ENCODE measurements around the gene MXD4. TPM values are rescaled to one million over a fixed set of nuclear protein-coding genes. Genes with fewer than 3 reads are reported as not detected.

MXD4 gene
- total and polyA plus RNA-seq, 2 experiments from 2014 or later: 6.9 to 19.9 TPM

DNA sequence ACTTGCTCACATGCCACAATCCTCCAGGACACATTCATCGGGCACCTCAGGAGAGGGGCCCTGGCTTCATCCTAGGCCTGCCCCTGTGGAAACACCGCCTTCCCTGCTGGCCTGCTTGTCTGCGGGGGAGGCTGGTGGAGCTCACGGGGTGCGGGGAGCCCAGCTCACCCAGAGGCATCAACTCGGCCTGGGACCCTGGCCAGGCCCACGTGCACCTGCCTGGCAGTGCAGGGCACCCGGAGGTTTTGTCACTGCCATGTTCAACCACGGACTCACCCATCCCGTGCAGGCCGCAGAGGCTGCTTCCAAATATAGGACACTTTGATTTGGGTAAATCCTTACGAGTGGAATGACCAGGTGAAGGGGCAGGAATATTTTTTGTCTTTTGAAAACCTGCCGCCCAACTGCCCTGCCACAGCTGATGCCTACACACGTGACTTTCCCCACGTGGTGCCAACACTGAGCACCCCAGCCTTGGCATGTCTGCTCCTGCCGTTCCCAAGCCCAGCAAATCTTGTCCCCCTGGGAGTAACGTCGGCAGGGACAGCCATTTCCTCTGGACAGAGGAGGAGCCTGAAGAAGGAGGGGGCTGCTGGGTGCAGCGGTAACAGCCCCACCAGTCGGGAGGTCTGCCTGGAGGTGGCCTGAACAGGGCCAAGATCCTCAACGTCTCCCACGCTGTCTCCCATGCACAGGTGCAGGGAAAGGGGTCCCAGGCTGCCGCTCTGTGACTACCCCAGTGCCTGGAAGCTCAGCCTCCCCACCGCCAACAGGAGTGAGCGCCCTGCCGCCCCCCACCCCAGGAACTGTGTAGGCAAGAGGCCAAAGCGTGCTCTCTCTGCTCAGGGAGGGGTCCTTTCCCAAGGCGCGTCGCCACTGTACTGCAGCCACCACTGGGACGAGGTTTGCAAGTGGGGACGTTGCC lies 8.5 kb downstream of the MXD4 start:
- no peak overlapping the region; the same call in 2 of the 3 replicates for H3K4me3 Mint-ChIP-seq
- TF ChIP-seq JUNB (IDR thresholded peaks at IDR 0.05; ENCODE audit: unreplicated experiment): no peak
- TF ChIP-seq STAT1 (IDR thresholded peaks at IDR 0.05; ENCODE audit: unreplicated experiment): no peak
- TF ChIP-seq EZH2 (IDR thresholded peaks at IDR 0.05; ENCODE audit: low read depth, unreplicated experiment): no peak
- TF ChIP-seq, protein P1, sequence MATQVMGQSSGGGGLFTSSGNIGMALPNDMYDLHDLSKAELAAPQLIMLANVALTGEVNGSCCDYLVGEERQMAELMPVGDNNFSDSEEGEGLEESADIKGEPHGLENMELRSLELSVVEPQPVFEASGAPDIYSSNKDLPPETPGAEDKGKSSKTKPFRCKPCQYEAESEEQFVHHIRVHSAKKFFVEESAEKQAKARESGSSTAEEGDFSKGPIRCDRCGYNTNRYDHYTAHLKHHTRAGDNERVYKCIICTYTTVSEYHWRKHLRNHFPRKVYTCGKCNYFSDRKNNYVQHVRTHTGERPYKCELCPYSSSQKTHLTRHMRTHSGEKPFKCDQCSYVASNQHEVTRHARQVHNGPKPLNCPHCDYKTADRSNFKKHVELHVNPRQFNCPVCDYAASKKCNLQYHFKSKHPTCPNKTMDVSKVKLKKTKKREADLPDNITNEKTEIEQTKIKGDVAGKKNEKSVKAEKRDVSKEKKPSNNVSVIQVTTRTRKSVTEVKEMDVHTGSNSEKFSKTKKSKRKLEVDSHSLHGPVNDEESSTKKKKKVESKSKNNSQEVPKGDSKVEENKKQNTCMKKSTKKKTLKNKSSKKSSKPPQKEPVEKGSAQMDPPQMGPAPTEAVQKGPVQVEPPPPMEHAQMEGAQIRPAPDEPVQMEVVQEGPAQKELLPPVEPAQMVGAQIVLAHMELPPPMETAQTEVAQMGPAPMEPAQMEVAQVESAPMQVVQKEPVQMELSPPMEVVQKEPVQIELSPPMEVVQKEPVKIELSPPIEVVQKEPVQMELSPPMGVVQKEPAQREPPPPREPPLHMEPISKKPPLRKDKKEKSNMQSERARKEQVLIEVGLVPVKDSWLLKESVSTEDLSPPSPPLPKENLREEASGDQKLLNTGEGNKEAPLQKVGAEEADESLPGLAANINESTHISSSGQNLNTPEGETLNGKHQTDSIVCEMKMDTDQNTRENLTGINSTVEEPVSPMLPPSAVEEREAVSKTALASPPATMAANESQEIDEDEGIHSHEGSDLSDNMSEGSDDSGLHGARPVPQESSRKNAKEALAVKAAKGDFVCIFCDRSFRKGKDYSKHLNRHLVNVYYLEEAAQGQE (IDR thresholded peaks at IDR 0.05; ENCODE audit: unreplicated experiment): no peak
- no peak for TF ChIP-seq CREB1 (CRISPR knock-in tag; IDR thresholded peaks at IDR 0.05; ENCODE audit: low read depth)
- TF ChIP-seq POLR2AphosphoS5 (IDR thresholded peaks at IDR 0.05; ENCODE audit: low read depth): no peak
- no peak for TF ChIP-seq ZNF331 (CRISPR knock-in tag; IDR thresholded peaks at IDR 0.05; ENCODE audit: low read depth)
- TF ChIP-seq, protein P2, sequence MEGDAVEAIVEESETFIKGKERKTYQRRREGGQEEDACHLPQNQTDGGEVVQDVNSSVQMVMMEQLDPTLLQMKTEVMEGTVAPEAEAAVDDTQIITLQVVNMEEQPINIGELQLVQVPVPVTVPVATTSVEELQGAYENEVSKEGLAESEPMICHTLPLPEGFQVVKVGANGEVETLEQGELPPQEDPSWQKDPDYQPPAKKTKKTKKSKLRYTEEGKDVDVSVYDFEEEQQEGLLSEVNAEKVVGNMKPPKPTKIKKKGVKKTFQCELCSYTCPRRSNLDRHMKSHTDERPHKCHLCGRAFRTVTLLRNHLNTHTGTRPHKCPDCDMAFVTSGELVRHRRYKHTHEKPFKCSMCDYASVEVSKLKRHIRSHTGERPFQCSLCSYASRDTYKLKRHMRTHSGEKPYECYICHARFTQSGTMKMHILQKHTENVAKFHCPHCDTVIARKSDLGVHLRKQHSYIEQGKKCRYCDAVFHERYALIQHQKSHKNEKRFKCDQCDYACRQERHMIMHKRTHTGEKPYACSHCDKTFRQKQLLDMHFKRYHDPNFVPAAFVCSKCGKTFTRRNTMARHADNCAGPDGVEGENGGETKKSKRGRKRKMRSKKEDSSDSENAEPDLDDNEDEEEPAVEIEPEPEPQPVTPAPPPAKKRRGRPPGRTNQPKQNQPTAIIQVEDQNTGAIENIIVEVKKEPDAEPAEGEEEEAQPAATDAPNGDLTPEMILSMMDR (conservative IDR thresholded peaks at IDR 0.05; ENCODE audit: low read depth in 2 of 2): no peak
- no peak for TF ChIP-seq ZNF462 (CRISPR knock-in tag; IDR thresholded peaks at IDR 0.05)
- TF ChIP-seq EZH2phosphoT487 (IDR thresholded peaks at IDR 0.05; ENCODE audit: unreplicated experiment): no peak
- no peak for TF ChIP-seq NANOG (IDR thresholded peaks at IDR 0.05; ENCODE audit: borderline replicate concordance)
- TF ChIP-seq, protein P3, sequence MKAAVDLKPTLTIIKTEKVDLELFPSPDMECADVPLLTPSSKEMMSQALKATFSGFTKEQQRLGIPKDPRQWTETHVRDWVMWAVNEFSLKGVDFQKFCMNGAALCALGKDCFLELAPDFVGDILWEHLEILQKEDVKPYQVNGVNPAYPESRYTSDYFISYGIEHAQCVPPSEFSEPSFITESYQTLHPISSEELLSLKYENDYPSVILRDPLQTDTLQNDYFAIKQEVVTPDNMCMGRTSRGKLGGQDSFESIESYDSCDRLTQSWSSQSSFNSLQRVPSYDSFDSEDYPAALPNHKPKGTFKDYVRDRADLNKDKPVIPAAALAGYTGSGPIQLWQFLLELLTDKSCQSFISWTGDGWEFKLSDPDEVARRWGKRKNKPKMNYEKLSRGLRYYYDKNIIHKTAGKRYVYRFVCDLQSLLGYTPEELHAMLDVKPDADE (IDR thresholded peaks at IDR 0.05): no peak
- no peak for TF ChIP-seq ZNF114 (CRISPR knock-in tag; IDR thresholded peaks at IDR 0.05)
- Histone ChIP-seq H3K27me3 (ENCODE audit: insufficient read depth) (no peaks in the 10 kb centered on the region), H3K36me3 (ENCODE audit: insufficient read depth) (no peaks in the 10 kb centered on the region), H2AFZ (no peak overlapping the region), H3K27ac (ENCODE audit: low read depth) (no peak overlapping the region), H3K4me3 (no peak overlapping the region), H4K20me1 (replicated peaks; ENCODE audit: insufficient read depth) (no peaks in the 10 kb centered on the region), H3K4me2 (no peak overlapping the region), H3K4me1 (ENCODE audit: insufficient read depth) (peaks cover 5% of the 10 kb centered on the region; the same call in 1 of the 2 replicates), H3K79me2 (replicated peaks; ENCODE audit: insufficient read depth) (no peaks in the 10 kb centered on the region), H3F3A (replicated peaks; ENCODE audit: low read depth) (no peaks in the 10 kb centered on the region), H3K9me2 (ENCODE audit: insufficient read depth) (no peaks in the 10 kb centered on the region)
- peaks cover 7% of the 10 kb centered on the region for H3K27me3 Mint-ChIP-seq (ENCODE audit: insufficient read depth, low read depth, poor library complexity)
- H3K9me3 Mint-ChIP-seq: no peaks in the 10 kb centered on the region
- DNase-seq (ENCODE audit: low spot score): no peak
- H3K36me3 Mint-ChIP-seq (ENCODE audit: low read depth): no peaks in the 10 kb centered on the region; the same call in 2 of the 3 replicates
- H3K4me1 Mint-ChIP-seq: peaks cover 15% of the 10 kb centered on the region
- ATAC-seq: no peak
- peak overlapping the region; percentile 70; the same call in 1 of the 2 replicates for H3K27ac Mint-ChIP-seq
